ENCODE measurements around the gene MBD3L2. TPM values are rescaled to one million over a fixed set of nuclear protein-coding genes. Genes with fewer than 3 reads are reported as not detected.
"Not testable (repeated sequence)": the region's sequence is repeated elsewhere in the genome, so short reads cannot be mapped to it uniquely, and the experiment has no call there.

MBD3L2 gene
- total RNA-seq, 1 donor from 2014 or later: not detected

GRCh38 chr19:7030278-7030677 lies 18.8 kb upstream of the MBD3L2 start, which contains the start of gene MBD3L5:
TSS of gene MBD3L5 (plus strand) at chr19:7030578. CDS start at chr19:7030612, 34 bp downstream.
- not testable (repeated sequence) for H3K9me3 Mint-ChIP-seq (ENCODE audit: unreplicated experiment); DNase-seq (ENCODE audit: low spot score); H3K4me3 Mint-ChIP-seq (ENCODE audit: unreplicated experiment); H3K27ac Mint-ChIP-seq (ENCODE audit: unreplicated experiment); H3K36me3 Mint-ChIP-seq (ENCODE audit: low read depth, unreplicated experiment); H3K4me1 Mint-ChIP-seq (ENCODE audit: unreplicated experiment); H3K27me3 Mint-ChIP-seq (ENCODE audit: unreplicated experiment)

- not testable (repeated sequence) for H3K4me3 Mint-ChIP-seq (ENCODE audit: unreplicated experiment); DNase-seq (ENCODE audit: low spot score)
Measured at GRCh38 chr19:7040079-7040478, 9.0 kb upstream of the MBD3L2 start, which contains the start of gene MBD3L4. TSS of gene MBD3L4 (minus strand) at chr19:7040179. CDS start at chr19:7040144, 35 bp downstream.

GRCh38 chr19:7041563-7041962 lies 7.6 kb upstream of the MBD3L2 start:
- not testable (repeated sequence) for H3K9me3 Mint-ChIP-seq (ENCODE audit: unreplicated experiment); H3K27me3 Mint-ChIP-seq (ENCODE audit: unreplicated experiment); H3K4me3 Mint-ChIP-seq (ENCODE audit: unreplicated experiment); DNase-seq (ENCODE audit: low spot score); H3K27ac Mint-ChIP-seq (ENCODE audit: unreplicated experiment); H3K36me3 Mint-ChIP-seq (ENCODE audit: low read depth, unreplicated experiment); H3K4me1 Mint-ChIP-seq (ENCODE audit: unreplicated experiment)

More at GRCh38 chr19:7040079-7040478, 9.0 kb upstream of the MBD3L2 start, which contains the start of gene MBD3L4:
- not testable (repeated sequence) for H3K36me3 Mint-ChIP-seq (ENCODE audit: low read depth, unreplicated experiment); H3K4me1 Mint-ChIP-seq (ENCODE audit: unreplicated experiment); H3K27me3 Mint-ChIP-seq (ENCODE audit: unreplicated experiment); H3K27ac Mint-ChIP-seq (ENCODE audit: unreplicated experiment); H3K9me3 Mint-ChIP-seq (ENCODE audit: unreplicated experiment)

GRCh38 chr19:7051421-7051820 lies 2.3 kb downstream of the MBD3L2 start:
- not testable (repeated sequence) for H3K36me3 Mint-ChIP-seq (ENCODE audit: low read depth, unreplicated experiment); H3K9me3 Mint-ChIP-seq (ENCODE audit: unreplicated experiment); H3K27me3 Mint-ChIP-seq (ENCODE audit: unreplicated experiment); DNase-seq (ENCODE audit: low spot score); H3K27ac Mint-ChIP-seq (ENCODE audit: unreplicated experiment); H3K4me1 Mint-ChIP-seq (ENCODE audit: unreplicated experiment); H3K4me3 Mint-ChIP-seq (ENCODE audit: unreplicated experiment)

- H3K4me3 Mint-ChIP-seq (ENCODE audit: unreplicated experiment); H3K27me3 Mint-ChIP-seq (ENCODE audit: unreplicated experiment); H3K9me3 Mint-ChIP-seq (ENCODE audit: unreplicated experiment); H3K27ac Mint-ChIP-seq (ENCODE audit: unreplicated experiment); H3K36me3 Mint-ChIP-seq (ENCODE audit: low read depth, unreplicated experiment); H3K4me1 Mint-ChIP-seq (ENCODE audit: unreplicated experiment); DNase-seq (ENCODE audit: low spot score): not testable (repeated sequence)
Measured at GRCh38 chr19:7052896-7053295, 3.8 kb downstream of the MBD3L2 start.

GRCh38 chr19:7054635-7055368 lies 5.7 kb downstream of the MBD3L2 start:
- H3K27ac Mint-ChIP-seq (ENCODE audit: unreplicated experiment); H3K27me3 Mint-ChIP-seq (ENCODE audit: unreplicated experiment); H3K4me1 Mint-ChIP-seq (ENCODE audit: unreplicated experiment); DNase-seq (ENCODE audit: low spot score); H3K4me3 Mint-ChIP-seq (ENCODE audit: unreplicated experiment); H3K36me3 Mint-ChIP-seq (ENCODE audit: low read depth, unreplicated experiment); H3K9me3 Mint-ChIP-seq (ENCODE audit: unreplicated experiment): not testable (repeated sequence)

- not testable (repeated sequence) for H3K27ac Mint-ChIP-seq (ENCODE audit: unreplicated experiment); H3K4me3 Mint-ChIP-seq (ENCODE audit: unreplicated experiment); H3K4me1 Mint-ChIP-seq (ENCODE audit: unreplicated experiment); H3K27me3 Mint-ChIP-seq (ENCODE audit: unreplicated experiment); H3K9me3 Mint-ChIP-seq (ENCODE audit: unreplicated experiment); H3K36me3 Mint-ChIP-seq (ENCODE audit: low read depth, unreplicated experiment); DNase-seq (ENCODE audit: low spot score)
Measured at GRCh38 chr19:7055679-7056078, 6.6 kb downstream of the MBD3L2 start.

- H3K9me3 Mint-ChIP-seq (ENCODE audit: unreplicated experiment); H3K4me1 Mint-ChIP-seq (ENCODE audit: unreplicated experiment): not testable (repeated sequence)
Measured at GRCh38 chr19:7056371-7056770, 7.2 kb downstream of the MBD3L2 start.

GRCh38 chr19:7058576-7058975 lies 9.5 kb downstream of the MBD3L2 start, which contains the start of gene MBD3L3:
TSS of gene MBD3L3 (minus strand) at chr19:7058676. CDS start at chr19:7058605, 71 bp downstream.
- H3K27me3 Mint-ChIP-seq (ENCODE audit: unreplicated experiment); H3K4me3 Mint-ChIP-seq (ENCODE audit: unreplicated experiment); H3K36me3 Mint-ChIP-seq (ENCODE audit: low read depth, unreplicated experiment): not testable (repeated sequence)

More at GRCh38 chr19:7056371-7056770, 7.2 kb downstream of the MBD3L2 start:
- H3K36me3 Mint-ChIP-seq (ENCODE audit: low read depth, unreplicated experiment); H3K4me3 Mint-ChIP-seq (ENCODE audit: unreplicated experiment); DNase-seq (ENCODE audit: low spot score); H3K27ac Mint-ChIP-seq (ENCODE audit: unreplicated experiment); H3K27me3 Mint-ChIP-seq (ENCODE audit: unreplicated experiment): not testable (repeated sequence)

GRCh38 chr19:7059977-7060376 lies 10.9 kb downstream of the MBD3L2 start:
- H3K36me3 Mint-ChIP-seq (ENCODE audit: low read depth, unreplicated experiment); H3K9me3 Mint-ChIP-seq (ENCODE audit: unreplicated experiment); H3K4me3 Mint-ChIP-seq (ENCODE audit: unreplicated experiment); H3K4me1 Mint-ChIP-seq (ENCODE audit: unreplicated experiment); H3K27me3 Mint-ChIP-seq (ENCODE audit: unreplicated experiment); H3K27ac Mint-ChIP-seq (ENCODE audit: unreplicated experiment); DNase-seq (ENCODE audit: low spot score): not testable (repeated sequence)

More at GRCh38 chr19:7058576-7058975, 9.5 kb downstream of the MBD3L2 start, which contains the start of gene MBD3L3:
- not testable (repeated sequence) for H3K9me3 Mint-ChIP-seq (ENCODE audit: unreplicated experiment); H3K4me1 Mint-ChIP-seq (ENCODE audit: unreplicated experiment); DNase-seq (ENCODE audit: low spot score); H3K27ac Mint-ChIP-seq (ENCODE audit: unreplicated experiment)

Measured in endothelial cell (in vitro differentiated cells).